Chondrocyte (in vitro differentiated cells): Measurements from ENCODE around the gene C9orf50. TPM values are rescaled to one million over a fixed set of nuclear protein-coding genes. Genes with fewer than 3 reads are reported as not detected.

Source experiments
- DNase-seq: peaks from one replicate; pipeline ENCODE4 v3.0.0; 2021; ENCODE audit warnings: mixed read lengths, low spot score
- H3K27ac Mint-ChIP-seq: one replicate; pipeline ENCODE4 v1.8.0; 2021; ENCODE audit warnings: mild to moderate bottlenecking, moderate library complexity, mixed read lengths; ENCODE audit not compliant: unreplicated experiment
- H3K27me3 Mint-ChIP-seq: 2 replicates; pipeline ENCODE4 v1.8.0; 2021; ENCODE audit warnings: low read depth, mixed read lengths
- H3K36me3 Mint-ChIP-seq: 2 replicates; pipeline ENCODE4 v1.8.0; 2021; ENCODE audit warnings: low read depth, mixed read lengths
- H3K4me1 Mint-ChIP-seq: 2 replicates; pipeline ENCODE4 v1.8.0; 2021; ENCODE audit warnings: low read depth, mild to moderate bottlenecking, mixed read lengths
- H3K4me3 Mint-ChIP-seq: one replicate; pipeline ENCODE4 v1.8.0; 2021; ENCODE audit warnings: mild to moderate bottlenecking, moderate library complexity, mixed read lengths; ENCODE audit not compliant: unreplicated experiment
- H3K9me3 Mint-ChIP-seq: 2 replicates; pipeline ENCODE4 v1.8.0; 2021; ENCODE audit warnings: low read depth, mixed read lengths
- total RNA-seq: library from RNA; stranded (reverse); gene quantifications from 3 replicates; pipeline ENCODE4 v1.2.1, GENCODE V29; 2021
- TF ChIP-seq, protein P1 (sequence below): fragments of 200-600 bp; sonication (generic); IDR thresholded peaks from 2 replicates; pipeline ENCODE4 v1.5.0; 2021; ENCODE audit warnings: antibody characterized with exemption, mild to moderate bottlenecking, moderate library complexity

Gene C9orf50
- total RNA-seq, 1 donor from 2014 or later: 0.30 TPM

DNA sequence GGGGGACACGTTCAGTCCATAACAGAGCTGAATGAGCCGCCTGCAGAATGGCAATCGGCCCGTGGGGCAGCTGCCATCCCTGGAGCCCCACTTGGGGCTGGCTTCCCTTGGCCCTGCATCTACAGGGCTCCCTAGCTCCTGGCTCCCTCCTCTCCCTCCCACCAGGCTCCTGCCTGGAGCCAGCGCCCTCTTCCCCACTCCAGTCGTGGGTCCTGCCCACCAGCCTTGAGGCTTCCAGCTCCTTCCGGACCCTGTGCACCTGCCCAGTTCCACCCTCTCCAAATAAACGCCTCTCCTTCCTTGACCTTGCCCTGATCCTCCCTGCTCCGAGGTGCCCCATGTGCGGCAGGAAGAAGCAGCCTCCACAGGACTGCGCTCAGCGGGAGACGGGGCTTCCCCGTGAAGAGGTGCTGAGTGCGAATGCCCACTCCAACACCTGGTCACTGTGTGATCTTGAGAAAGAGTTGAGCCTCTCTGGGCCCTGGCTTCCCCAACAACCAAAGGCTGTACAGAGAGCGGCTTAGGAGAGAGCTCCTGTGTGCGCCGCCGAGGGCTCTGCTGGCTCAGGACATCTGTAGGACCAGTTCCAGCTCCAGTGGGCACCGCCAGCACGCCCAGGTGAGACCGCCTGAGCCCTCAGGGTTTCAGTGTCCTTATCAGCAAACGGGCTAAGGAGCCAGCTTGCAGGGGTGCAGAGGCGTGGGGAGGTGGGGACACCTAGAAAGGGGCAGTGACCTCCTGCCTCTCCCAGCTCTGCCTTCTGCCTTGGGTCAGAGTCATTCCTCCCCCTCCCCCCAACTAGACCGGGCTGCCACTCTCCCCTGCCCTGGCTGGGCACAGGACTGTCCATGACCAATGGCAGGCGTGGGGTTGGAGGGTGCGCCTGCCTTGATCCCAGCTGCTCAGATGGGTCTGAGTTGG is 12.1 kb downstream of the C9orf50 start:
- Mint-ChIP-seq H3K9me3 (no peaks in the 10 kb centered on the region), H3K36me3 (no peaks in the 10 kb centered on the region), H3K27ac (peak overlapping the region; percentile 76), H3K4me3 (no peak overlapping the region), H3K4me1 (peaks cover 50% of the 10 kb centered on the region), H3K27me3 (no peaks in the 10 kb centered on the region)
- no peak for DNase-seq
- TF ChIP-seq, protein P1, sequence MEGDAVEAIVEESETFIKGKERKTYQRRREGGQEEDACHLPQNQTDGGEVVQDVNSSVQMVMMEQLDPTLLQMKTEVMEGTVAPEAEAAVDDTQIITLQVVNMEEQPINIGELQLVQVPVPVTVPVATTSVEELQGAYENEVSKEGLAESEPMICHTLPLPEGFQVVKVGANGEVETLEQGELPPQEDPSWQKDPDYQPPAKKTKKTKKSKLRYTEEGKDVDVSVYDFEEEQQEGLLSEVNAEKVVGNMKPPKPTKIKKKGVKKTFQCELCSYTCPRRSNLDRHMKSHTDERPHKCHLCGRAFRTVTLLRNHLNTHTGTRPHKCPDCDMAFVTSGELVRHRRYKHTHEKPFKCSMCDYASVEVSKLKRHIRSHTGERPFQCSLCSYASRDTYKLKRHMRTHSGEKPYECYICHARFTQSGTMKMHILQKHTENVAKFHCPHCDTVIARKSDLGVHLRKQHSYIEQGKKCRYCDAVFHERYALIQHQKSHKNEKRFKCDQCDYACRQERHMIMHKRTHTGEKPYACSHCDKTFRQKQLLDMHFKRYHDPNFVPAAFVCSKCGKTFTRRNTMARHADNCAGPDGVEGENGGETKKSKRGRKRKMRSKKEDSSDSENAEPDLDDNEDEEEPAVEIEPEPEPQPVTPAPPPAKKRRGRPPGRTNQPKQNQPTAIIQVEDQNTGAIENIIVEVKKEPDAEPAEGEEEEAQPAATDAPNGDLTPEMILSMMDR: no peak

DNA sequence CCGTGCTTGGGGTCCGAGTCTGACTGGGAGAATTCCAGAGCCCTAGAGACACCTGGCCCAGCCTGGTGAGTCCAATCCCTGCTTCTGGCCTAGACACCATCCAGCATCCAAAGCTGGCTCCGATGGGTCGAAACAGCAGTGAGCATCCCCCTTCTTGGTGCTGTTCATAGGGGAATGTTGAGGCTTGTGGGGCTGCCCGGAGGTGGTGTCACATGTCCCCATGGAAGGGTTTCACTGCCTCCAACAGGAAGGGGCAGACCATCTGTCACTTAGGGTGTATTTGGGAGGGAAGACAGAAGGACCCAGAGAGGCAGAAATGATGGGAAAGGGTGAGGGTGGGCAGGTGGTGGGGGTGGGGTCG is 13.9 kb downstream of the C9orf50 start:
- no peaks in the 10 kb centered on the region for H3K36me3 Mint-ChIP-seq
- H3K27ac Mint-ChIP-seq: peak overlapping the region; percentile 88
- H3K4me1 Mint-ChIP-seq: peaks cover 42% of the 10 kb centered on the region
- no peaks in the 10 kb centered on the region for H3K9me3 Mint-ChIP-seq
- H3K27me3 Mint-ChIP-seq: no peaks in the 10 kb centered on the region
- no peak overlapping the region for H3K4me3 Mint-ChIP-seq
- TF ChIP-seq, protein P1: no peak
- DNase-seq: no peak

DNA sequence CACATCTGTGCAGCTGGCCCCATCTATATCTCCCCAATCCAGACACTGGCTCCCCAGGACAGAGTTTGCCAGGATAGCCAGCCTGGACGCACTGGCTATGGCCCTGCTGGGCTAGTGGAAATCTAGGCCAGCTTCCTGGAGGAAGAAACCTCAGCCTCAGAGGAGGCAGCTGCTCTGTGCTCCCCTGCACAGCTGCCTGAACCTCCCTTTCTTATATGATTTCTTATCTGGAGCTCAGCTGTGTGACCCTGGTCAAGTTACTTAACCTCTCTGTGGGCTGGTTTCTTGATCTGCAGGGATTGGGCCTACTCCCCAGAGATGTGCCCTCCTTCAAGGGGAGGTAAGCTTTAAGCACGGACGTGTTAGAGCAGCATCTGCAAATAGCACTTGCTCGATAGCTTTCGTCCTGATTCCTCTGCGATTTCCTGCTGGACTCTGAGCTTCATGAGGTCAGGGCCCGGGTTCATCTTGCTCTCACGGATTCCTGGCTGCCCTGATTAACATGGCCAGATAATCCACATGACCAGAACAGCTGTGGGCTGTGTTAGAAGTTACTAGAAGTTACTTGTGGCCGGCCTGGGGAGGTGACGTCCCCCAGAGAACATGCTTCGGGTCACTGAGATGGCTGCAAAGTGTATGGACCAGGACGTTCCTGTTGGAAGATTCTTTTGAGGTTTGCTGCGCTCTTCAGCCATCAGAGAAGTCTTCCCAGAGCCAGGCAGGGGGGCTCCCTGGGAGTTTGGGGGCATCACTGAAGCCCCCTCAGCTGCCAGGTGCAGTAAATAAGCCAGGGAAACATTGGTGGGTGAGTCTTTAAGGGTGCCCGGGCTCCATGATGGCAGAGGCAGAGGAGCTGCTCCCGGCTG is 14.5 kb downstream of the C9orf50 start:
- H3K4me3 Mint-ChIP-seq: no peak overlapping the region
- H3K36me3 Mint-ChIP-seq: no peaks in the 10 kb centered on the region
- peaks cover 42% of the 10 kb centered on the region for H3K4me1 Mint-ChIP-seq
- TF ChIP-seq, protein P1: no peak
- H3K27ac Mint-ChIP-seq: no peak overlapping the region
- no peak for DNase-seq
- H3K27me3 Mint-ChIP-seq: no peaks in the 10 kb centered on the region
- no peaks in the 10 kb centered on the region for H3K9me3 Mint-ChIP-seq

DNA sequence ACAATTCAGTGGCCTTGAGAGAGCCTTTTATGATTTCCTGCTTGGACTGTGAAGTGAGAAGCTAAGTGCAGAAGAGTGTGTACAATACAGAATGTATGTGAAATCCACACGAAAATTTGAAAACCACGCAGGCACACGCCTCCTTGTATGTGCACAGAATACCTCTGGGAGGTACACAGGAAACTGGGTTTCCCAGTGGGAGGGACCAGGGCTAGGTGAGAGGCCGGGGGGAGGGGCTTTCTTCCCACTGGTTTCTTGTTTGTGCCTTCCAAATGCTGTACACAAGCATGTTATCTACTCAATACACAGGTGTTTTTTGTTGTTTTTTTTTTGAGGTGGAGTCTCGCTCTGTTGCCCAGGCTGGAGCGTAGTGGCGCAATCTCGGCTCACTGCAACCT is 16.1 kb downstream of the C9orf50 start:
- Mint-ChIP-seq H3K9me3 (no peaks in the 10 kb centered on the region), H3K27ac (no peak overlapping the region), H3K27me3 (no peaks in the 10 kb centered on the region), H3K4me1 (peaks cover 32% of the 10 kb centered on the region), H3K36me3 (no peaks in the 10 kb centered on the region), H3K4me3 (no peak overlapping the region)
- DNase-seq: no peak
- TF ChIP-seq, protein P1: no peak

DNA sequence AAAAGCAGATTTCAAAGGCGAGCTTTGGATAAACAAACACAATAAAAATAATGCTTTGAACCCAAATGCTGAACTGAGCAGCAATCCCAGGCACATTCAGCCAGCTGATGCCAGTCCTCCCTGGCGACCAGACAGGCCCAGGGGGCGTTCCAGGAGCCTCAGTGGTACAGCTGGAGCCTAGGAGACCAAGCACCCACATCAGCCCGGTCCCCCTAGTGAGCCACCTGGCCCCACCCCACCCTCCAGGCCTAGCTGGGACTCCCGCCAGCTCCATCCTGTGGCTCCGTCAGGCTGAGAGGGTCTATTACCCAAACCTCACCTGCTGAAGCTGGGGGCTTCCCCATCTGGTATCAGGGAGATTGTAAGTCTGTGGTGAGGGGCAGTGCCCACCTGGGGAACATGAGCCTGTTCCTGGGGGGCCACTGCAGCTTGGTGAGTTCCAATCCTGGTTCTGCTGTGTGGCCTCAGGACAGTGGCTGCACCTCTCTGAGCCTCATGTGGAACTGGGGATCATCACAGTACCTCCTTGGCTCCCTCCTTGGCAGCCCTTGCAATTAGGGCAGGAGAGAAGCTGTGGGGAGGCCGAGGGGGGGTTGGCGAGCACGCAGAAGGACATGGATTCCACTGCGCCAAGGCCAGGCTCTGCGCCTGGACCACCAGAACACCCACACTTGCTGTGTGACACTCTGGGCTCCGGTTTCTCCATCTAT is 16.7 kb downstream of the C9orf50 start:
- H3K36me3 Mint-ChIP-seq: no peaks in the 10 kb centered on the region
- TF ChIP-seq, protein P1: no peak
- H3K9me3 Mint-ChIP-seq: no peaks in the 10 kb centered on the region
- DNase-seq: no peak
- peaks cover 30% of the 10 kb centered on the region for H3K4me1 Mint-ChIP-seq
- no peaks in the 10 kb centered on the region for H3K27me3 Mint-ChIP-seq
- H3K27ac Mint-ChIP-seq: no peak overlapping the region
- H3K4me3 Mint-ChIP-seq: no peak overlapping the region
